Mucosa of descending colon (tissue), 3 donors: ENCODE data around the gene SLC6A13. TPM values are rescaled to one million over a fixed set of nuclear protein-coding genes. Genes with fewer than 3 reads are reported as not detected.

ENCODE experiments used
- ATAC-seq: fragments of 200-7000 bp; cut with Tn5 transposase; one replicate; pipeline ENCODE4 v1.9.1; 2020; ENCODE audit warnings: mild to moderate bottlenecking, moderate library complexity
- DNase-seq, 3 donors: peaks; one replicate each; pipeline ENCODE4 v3.0.0-alpha.2; 2020
- H3K36me3 ChIP-seq: fragments of 200-600 bp; one replicate; pipeline ENCODE4 v1.8.0; 2021; ENCODE audit warnings: low read depth, mild to moderate bottlenecking
- H3K4me1 ChIP-seq: fragments of 200-600 bp; one replicate; pipeline ENCODE4 v1.8.0; 2021; ENCODE audit warnings: low read depth, mild to moderate bottlenecking
- H3K4me3 ChIP-seq: fragments of 200-600 bp; one replicate; pipeline ENCODE4 v1.8.0; 2021; ENCODE audit warnings: mild to moderate bottlenecking
- H3K9me3 ChIP-seq: fragments of 200-600 bp; one replicate; pipeline ENCODE4 v1.8.0; 2021; ENCODE audit warnings: mild to moderate bottlenecking
- intact Hi-C, 2 donors: fragments of 100-400 bp; cut with DNase I in 1 of 2; cut with micrococcal nuclease in 1 of 2; formaldehyde crosslinking; loops; one replicate each; pipeline versions ENCODE4 v1.11.0 to v1.11.1; 2022; cut with DNase I, micrococcal nuclease
- total RNA-seq, 3 donors: library from RNA; stranded (reverse); fragmentation: NEBNext Ultra II Directional in 2 of 3; extraction: Animal tissue kit (Norgen Biotek cat#: 25700) in 2 of 3; gene quantifications; one replicate each; pipeline versions ENCODE4 v1.2.1 to v1.2.4, GENCODE V29; 2021 to 2023
- TF ChIP-seq, protein P1 (sequence below): fragments of 200-600 bp; IDR thresholded peaks from one replicate; pipeline ENCODE4 v1.8.0; 2022; ENCODE audit warnings: antibody characterized with exemption, mild to moderate bottlenecking
- donor health status: DM: no; HTN: no; CAD: no; lungs with moderate emphysema.
- donor health status: DM: no; HTN: no; CAD: no.
- donor health status: DM: no; HTN: yes; CAD: no.

Gene SLC6A13
- total RNA-seq, 3 donors from 2014 or later: not detected

DNA sequence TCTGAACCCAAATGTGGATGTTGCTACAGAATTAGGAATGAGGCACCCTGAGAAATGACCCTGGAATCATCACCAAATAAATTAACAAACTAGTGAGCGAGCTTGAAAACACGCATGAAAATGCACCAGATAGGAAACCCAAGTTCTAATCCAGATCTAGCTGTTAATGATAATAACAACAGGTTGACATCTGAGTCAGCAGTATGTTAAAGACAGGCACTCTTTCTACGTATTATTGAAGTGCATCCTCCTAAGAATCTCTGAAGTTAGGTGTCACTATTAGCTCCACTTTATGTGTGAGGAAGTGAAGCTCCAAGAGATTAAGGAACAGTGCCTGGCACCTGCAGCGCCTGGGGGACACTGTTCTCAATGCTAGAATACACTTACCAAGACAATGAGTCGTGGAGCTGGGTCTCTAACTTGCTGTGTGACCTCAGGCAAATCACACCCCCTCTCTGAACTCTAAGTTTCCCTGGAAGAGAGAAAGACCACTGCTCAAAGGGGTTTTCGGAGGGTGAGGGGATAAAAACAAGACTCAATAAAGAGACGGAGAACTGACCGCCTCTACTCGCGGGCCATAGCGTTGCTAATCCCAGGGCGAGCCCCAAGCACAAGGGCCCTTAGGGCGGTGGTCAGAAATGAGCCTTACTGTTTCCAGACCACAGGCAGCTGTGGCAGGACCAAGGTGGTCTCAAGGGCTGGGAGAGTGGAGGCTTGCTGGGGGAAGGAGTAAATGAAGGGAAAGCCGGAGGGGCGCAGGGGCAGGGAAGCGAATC lies 50.8 kb downstream of the SLC6A13 start:
- ATAC-seq (no peak), DNase-seq (no peak)
- Histone ChIP-seq H3K4me3 (no peak overlapping the region), H3K4me1 (peaks cover 19% of the 10 kb centered on the region), H3K9me3 (no peaks in the 10 kb centered on the region), H3K36me3 (no peaks in the 10 kb centered on the region)
- TF ChIP-seq, protein P1, sequence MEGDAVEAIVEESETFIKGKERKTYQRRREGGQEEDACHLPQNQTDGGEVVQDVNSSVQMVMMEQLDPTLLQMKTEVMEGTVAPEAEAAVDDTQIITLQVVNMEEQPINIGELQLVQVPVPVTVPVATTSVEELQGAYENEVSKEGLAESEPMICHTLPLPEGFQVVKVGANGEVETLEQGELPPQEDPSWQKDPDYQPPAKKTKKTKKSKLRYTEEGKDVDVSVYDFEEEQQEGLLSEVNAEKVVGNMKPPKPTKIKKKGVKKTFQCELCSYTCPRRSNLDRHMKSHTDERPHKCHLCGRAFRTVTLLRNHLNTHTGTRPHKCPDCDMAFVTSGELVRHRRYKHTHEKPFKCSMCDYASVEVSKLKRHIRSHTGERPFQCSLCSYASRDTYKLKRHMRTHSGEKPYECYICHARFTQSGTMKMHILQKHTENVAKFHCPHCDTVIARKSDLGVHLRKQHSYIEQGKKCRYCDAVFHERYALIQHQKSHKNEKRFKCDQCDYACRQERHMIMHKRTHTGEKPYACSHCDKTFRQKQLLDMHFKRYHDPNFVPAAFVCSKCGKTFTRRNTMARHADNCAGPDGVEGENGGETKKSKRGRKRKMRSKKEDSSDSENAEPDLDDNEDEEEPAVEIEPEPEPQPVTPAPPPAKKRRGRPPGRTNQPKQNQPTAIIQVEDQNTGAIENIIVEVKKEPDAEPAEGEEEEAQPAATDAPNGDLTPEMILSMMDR: no peak
- intact Hi-C loops: no loop called here

DNA sequence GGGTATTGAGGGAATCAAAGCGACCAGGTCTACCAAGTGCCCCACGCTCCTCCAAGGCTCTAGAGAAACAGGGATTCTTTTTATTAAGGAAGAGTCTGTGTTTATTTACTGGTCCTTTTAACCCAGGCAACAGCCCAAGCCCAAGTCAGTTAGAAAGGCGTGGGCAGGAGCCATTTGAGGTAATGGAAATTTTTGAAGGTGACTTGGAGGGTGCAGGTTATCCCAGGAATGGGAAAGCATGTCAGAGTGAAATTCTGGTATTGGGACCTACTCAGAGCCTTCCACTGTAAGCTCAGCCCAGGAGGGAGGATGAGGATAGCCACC lies 51.5 kb downstream of the SLC6A13 start:
- H3K4me1 ChIP-seq: peaks cover 19% of the 10 kb centered on the region
- TF ChIP-seq, protein P1: no peak
- ATAC-seq: peak; percentile 16
- intact Hi-C loops: no loop called here
- H3K9me3 ChIP-seq: no peaks in the 10 kb centered on the region
- H3K4me3 ChIP-seq: no peak overlapping the region
- H3K36me3 ChIP-seq: no peaks in the 10 kb centered on the region
- DNase-seq: no peak

DNA sequence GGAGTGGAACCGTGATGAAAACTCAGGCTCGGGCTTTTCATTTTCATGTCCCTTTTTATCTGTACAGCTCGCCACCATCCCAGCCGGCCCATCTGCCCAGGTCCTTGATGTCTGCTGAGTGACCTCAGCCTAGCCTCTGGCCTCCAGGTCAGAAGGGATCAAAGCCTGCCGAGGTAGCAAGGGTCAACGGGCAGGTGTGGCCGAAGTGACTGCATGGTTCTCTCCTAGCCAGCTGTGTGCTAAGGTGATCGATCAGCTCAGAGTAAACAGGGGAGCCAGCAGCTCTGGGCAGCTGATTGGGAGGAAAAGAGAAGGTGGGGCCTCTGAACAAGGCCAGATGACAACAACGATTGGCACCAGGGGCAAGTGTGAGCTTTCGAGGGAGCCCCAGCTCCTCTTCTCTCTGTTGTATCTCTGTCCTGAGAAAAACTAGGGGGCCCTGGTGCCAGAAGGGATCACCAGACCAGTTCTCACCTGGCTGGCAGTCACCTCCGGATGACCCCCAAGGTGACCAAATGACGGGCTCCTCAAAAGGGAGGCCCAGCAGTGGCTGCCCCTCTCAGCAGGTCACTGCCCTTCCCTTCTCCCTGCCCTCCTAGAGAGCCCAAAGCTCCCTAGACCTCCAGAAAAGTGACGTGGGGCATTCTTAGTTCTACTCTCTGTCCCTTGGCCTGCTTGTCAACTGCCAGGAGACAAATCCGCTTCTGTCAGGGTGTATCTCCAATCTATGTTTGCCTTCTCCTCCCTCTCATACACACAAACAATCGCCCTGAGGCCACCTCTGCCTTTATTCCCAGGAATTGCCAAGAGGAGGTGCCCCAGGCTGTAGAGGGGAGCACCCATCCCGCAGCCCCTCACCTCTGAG lies 52.1 kb downstream of the SLC6A13 start:
- intact Hi-C loops: no loop called here
- TF ChIP-seq, protein P1: no peak
- DNase-seq: no peak
- H3K4me1 ChIP-seq: peaks cover 19% of the 10 kb centered on the region
- H3K36me3 ChIP-seq: no peaks in the 10 kb centered on the region
- no peaks in the 10 kb centered on the region for H3K9me3 ChIP-seq
- no peak overlapping the region for H3K4me3 ChIP-seq
- peak; percentile 49 for ATAC-seq

DNA sequence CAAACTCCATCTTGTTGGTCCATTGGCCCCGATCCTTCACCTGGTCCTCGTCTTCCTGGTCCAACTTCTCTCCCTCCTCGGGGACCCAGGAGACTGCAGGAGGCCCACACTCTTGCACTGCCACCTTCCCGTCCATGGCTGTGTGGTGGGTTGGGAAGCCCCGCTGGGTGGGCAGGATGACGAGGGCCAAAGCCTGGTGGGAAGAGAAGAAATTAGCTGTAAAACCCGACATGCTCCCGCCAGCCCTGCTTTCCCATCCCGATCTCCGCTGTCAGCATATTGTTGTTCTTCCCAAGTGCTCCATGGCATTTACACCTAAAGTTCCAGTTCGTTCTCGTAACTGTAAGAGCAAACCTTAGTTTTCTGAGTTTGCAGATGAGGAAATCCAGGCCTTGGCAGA lies 52.8 kb downstream of the SLC6A13 start:
- intact Hi-C loops: no loop called here
- no peak overlapping the region for H3K4me3 ChIP-seq
- no peak for ATAC-seq

DNA sequence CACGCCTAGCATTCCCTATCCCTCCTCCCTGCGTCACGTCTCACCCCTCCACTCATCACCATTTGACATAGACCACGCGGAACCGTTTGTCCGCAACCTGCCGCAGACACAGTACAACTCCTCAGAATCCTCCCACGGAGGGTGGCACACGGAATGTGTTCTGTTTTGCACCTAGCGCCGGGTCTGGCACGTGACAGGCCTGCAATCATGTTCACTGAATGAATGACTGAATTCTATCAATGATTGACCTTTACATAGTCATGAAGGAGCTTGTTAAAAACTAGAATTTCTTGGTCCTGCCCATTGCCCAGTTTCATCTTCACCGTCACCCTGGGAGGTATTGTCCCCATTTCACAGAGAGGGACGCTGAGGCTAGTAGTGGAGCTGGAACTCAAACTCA lies 53.4 kb downstream of the SLC6A13 start:
- Histone ChIP-seq H3K9me3 (no peaks in the 10 kb centered on the region), H3K4me3 (no peak overlapping the region), H3K4me1 (peaks cover 19% of the 10 kb centered on the region), H3K36me3 (no peaks in the 10 kb centered on the region)
- DNase-seq (no peak), ATAC-seq (peak; percentile 62)
- TF ChIP-seq, protein P1: no peak
- intact Hi-C loops: no loop called here

More for the DNA sequence above, 52.8 kb downstream of the SLC6A13 start:
- peaks cover 19% of the 10 kb centered on the region for H3K4me1 ChIP-seq
- H3K9me3 ChIP-seq: no peaks in the 10 kb centered on the region
- TF ChIP-seq, protein P1: no peak
- no peak for DNase-seq
- no peaks in the 10 kb centered on the region for H3K36me3 ChIP-seq
